HG02970 (cell line): Measurements from ENCODE around the gene C3orf22.

Experiments
- ATAC-seq: cut with Tn5 transposase; IDR thresholded peaks from one replicate; pipeline ENCODE4 v1.9.1; 2021; ENCODE audit warnings: mild to moderate bottlenecking, moderate library complexity, moderate number of reproducible peaks; ENCODE audit not compliant: unreplicated experiment, low FRiP score

Gene C3orf22

DNA sequence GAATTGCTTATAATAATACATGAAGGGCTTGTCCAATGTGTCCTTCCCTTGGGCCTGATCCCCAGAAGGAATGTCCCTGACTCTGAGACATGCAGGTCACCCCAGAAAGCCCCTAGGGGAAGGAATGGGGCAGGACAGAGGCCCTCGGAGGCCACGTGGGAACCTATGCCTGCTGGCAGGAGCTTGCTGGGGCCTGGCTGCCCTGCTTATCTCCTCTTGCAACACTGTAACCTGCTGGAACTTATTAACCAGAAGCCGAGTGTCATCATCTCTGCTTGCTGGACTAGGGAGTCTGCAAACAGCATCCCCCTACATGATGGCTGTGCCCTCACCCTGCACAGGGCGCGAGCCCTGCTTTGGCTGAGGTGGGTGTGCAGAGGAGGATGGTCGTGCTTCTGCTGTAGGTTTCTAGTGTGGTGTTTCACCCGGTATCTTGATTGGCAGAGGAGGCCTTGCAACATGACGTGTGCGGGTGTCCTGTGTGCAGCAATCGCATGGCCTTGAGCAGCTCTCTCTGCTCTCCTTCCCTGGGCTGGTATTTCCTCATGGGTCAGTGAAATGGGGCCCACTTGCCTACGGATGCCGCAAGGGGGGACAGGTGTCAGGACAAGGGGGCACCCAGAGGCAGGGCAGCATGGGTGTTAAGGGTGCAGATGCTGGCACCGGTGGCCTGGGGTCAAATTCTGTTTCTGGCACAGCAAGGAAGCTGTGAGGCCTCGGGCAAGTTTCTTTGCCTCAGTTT lies 29.8 kb downstream of the C3orf22 start:
- no peak for ATAC-seq

DNA sequence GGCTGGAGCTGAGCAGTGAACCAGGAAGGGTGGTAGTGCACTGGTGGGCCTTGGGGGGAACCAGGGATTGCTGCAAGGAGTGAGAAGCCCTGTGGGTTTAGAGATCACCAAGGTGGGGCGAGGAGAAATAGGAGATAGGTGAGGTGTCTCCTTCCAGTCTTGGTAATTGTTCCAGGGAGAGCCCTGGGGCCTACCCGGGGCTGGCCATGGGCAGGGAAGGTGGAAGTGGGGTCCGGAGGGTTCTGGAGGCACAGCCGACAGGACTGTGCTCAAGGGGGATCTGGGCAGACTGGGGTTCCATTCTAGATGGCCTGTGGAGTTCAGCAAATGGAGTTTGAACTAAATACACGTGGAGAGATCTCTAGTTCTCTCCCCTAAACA lies 30.3 kb downstream of the C3orf22 start:
- ATAC-seq = no peak

DNA sequence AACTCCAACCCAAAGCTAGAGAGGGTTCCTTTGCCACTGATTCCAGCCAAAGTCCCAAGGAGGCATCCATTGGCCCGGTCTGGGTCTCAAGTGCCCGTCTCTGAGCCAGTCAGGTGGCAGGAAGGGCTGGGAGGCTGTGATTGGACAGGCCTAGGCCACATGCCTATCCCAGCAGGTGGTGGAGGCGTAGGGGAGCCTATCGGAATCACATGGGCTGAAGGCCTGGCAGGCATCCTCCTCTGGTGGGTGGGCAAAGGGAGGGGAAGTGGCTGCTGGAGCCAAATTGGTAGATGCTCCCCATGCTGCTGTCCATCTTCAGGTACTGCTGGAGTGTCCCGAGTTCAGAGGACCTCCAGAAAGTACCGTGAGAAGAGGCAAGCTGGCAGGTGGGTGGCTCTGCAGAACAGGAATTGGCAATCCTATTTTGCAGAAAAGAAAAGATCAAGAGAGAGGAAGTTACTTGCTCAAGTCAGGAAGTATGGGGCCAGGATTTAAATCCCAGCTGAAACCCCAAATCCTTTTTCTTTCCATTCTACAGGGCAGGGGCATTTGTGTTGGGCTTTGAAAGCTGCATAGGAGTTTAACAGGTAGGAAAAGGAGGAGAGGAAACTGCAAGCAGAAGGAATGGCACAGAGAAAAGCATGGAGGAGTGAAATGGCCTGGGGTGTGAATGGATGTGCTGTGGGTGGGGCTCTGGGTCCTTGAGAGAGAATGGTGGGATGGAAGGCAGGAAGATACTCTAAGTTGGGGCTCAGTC lies 31.1 kb downstream of the C3orf22 start:
- ATAC-seq = no peak

DNA sequence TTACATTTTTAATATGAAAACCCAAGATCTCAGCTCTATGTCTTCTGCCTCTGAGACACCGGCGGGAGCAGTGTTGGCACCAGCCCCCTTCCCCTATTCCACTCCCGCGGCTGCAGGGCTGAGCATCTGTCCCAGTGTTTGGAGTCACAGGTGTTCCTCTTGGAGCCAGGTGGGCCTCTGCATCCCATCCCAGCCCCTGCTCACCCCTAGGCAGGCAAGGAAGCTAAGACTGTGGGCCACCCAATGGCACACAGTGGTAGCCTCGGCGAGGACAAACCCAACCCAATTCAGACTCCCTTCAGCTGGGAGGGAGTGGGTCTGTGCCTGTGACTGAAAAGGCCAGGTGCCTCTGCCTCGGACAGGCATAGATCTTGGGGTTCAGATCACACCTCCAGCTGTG lies 31.7 kb downstream of the C3orf22 start:
- no peak for ATAC-seq

DNA sequence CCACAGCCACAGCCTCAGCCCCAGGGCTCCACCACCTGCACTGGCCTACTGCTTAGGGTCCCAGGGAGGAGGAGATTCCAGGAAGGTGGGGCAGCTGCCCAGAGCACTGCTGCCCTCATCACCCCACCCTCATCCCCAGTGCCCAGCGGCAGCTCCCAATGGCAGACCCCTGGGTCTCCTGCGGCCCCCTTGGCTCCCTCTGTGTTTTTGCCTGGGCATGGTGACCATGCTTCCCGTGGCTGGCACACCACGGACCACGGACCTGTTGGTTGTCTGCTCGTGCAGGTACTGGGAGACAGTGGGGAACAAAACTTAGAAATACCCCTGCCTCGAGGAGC lies 32.1 kb downstream of the C3orf22 start:
- no peak for ATAC-seq

DNA sequence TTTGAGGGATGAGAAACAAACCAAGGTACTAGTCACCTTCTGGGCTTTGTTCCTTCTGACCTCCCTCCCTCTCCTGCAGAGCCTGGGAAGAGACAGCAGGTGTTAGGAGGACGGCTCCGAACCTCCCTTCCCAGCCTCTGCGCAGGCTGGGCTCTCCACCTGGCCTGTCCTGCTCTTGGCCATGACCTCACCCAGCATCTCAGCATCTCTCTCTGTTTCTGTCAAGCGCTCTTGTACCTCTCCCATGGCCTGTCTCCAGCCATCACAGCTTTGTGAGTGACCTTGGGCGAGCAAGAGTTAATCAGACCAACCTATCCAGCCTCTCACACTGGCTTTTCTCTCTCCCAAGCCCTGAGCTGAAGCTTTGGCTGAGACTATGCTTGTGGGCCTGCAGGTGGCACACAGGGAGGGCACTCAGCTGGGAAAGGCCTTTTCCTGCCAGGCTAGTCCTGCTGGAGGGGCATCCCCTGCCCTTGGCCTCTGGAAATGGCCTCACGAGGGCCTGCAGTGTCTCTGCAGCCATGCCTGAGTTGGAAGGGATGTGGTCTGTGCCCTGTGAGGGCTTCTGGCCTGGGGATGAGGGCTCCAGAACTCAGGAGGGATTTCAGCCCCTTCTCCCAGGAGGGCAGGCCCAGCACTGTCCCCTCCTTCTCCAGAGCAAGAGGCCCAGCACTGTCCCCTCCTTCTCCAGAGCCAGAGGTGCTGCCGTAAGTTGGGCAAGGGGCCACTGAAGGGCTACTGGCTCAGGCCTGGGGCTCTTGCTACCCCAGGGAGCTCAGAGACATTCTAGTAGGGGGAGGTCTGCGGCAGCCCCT lies 32.7 kb downstream of the C3orf22 start:
- ATAC-seq = no peak

DNA sequence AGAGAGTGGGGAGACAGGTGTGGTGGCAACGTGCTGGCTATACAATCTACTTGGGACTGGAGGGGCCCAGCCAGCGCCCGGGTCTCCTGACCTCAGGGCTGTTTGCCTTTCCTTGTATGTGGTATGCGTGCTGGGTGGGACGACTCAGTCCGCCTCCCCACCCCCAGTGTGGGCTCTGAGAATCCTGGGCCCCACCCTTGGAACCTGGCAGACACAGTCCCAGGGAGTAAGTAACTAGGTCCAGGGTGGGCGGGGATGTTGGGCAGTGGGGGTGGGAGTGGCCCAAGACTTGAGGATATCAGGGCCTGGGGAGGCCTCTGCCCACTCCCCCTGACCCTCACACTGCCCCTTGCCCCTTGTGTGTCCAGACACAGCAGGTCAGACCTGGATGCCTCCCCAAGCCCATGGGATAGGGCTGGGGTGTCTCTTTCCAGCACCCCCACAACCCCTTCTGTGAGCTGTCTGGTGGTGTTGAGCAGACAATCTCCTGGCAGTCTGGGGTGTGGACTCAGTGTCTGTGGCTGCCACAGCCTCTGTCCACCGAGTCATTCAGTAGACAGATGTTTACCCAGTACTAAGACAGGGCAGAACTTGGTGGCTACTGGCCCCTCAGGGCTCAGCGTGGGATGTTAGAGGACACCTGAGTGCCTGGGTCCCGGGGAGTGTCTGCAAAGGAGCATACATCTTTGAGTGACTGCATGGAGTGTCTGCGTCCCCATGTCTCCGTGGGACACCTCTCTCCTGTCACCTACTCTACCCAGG lies 33.5 kb downstream of the C3orf22 start:
- no peak for ATAC-seq

DNA sequence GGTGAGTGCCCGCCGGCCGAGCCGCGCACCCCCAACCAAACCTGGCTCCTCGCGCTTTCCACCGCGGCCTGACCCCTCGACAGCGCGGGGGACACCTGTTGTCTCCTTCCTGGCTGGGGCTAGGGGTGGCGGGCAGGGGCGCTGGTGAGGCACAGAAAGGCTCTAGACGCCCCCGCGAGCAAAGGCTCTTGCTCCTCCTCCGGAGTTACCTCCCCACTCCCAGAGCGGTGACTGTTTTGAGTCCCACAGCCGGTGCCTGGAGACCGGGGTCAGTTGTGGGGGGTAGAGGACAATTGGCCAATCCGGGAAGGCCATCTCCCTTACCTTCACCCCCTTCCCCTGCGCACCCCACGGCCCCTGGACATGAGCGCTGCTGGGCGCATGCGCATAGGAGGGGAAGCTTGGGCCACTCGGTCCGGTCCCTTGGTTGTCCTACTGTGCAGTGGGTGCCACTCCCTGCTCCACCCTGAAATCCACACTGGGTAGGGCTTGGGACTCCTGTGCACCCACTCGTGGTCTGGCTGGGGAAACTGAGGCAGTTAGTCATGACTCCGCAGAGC lies 34.2 kb downstream of the C3orf22 start:
- no peak for ATAC-seq

DNA sequence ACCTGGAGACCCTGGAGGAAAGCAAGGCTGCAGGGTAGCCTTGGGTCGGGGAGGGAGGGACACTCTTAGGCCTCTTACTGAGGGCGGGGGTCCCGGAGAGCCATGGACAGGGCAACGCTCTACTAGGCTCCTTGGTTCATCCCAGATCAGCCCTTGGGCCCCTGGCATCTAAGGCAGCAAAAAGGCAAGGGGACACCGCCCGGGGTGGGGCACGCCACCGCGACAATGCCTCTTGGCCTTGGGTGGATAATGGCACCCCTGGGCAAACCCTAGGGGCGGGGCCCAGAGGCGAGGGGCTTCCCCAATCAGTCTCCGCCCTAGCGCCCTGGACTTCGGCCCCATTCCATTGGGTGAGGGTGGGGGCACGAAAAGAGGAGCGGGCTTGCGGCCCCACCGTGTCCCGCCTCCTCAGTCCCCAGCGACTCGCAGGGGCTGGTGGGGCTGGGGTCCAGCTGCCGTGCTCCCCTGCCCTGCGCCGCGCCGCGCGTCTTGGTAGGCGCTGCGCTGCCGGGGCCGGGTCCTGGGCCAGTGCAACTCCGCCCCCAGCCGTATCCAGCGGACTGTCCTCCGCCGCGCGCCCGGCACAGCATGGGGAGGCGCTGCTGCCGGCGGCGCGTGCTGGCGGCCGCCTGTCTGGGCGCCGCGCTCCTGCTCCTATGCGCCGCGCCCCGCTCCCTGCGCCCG lies 34.8 kb downstream of the C3orf22 start, which contains the start of gene CHST13:
CHST13 (plus strand) TSS at position 411 of the 684 bp plus-strand sequence; CDS start at position 589, 178 bp downstream.
- no peak for ATAC-seq

DNA sequence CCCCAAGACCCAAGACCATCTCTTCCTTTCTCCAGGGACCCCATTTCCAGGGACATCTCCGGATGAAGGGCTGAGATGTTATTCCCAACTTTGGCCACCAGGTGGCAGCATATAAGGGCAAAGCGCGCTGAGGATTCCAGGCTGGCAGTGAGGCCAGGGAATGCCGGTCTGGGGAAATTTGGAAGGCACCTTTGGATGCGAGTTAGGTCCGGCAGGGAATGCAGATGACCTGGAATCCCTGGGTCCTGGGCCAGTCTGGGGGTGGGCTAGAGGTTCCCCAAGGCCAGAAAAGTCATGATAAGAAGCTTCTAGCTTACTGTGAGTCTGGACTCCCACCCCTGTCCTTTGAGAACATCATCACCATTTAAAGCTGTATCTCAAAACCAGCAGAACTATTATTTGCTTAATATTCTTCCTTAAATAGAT lies 36.4 kb downstream of the C3orf22 start:
- ATAC-seq = no peak

DNA sequence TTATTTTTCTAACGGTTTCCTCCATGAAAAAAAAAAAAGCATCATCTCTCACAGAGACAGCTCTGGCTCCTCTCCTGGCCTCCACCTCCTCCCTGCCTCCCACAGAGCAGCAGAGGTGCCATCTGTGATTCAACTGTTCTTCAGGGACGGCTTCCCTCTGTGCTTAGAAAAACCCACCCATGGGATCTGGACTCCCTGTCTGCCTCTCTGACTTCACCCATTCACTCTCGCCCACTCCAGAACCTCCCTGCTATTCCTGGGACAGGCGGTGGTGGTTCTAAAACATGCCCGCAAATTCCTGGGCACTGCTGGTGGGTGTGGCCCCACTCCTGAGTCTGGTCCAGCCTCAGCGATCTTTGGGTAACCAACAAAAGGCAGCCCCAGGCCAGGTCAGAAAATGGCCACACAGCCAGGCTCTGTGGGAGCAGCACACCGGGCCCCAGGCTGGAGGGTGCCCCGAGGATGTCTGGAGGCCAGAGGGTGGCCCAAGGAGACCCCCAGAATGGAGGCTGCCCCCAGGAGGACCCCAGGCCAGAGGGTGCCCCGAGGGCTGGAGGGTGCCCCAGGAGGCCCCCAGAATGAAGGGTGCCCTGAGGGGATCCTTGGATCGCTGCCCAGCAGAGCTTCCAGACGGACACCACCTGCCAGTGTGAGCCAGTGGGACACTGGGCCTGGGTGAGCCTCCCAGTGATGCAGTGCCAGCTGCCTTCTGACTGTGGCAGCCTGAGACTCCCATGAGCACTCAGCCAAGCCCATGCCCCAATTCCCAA lies 37.4 kb downstream of the C3orf22 start:
- no peak for ATAC-seq

DNA sequence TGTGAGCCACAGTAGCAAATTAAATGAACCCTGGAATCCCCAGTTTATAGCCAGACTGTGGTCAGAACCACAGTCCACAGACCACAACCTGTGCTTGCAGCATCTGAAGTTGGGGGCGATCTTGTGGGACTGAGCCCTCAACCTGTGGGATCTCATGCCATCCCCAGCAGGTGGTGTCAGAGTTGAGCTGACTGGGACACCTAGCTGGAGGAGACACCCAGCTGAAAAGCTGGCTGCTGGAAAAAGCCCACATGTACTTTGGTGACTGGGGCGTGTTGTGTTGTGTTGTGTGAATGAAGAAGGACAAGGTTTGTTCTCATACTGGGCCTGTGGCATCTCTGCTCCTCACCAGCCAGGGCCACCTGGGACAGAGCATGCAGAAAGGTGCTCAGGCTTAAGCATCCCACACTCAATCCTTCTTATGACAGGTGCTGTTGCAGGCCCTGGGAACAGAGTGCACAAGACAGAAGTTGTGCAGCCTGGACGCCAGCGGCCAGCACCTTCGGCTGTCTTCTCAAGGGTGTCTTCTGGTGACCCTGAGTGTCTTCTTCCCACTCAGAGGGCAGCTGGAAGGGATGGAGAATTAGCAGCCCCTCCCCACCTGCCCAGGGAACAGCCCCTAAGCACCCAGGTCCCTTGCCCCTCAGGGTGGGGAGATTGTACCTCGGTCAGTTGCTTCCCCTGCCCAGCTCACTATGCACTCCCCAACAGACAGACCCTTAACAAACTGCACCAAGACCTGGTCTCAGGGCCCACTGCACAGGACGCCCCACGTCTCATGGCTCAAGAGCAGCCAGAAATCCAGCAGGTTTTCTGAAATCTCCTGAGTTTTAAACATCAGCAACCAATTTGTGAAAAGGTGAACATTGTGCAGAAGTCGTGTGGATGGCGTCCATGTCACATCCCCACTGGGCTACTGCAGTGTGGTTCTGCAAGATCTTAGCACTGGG lies 39.0 kb downstream of the C3orf22 start:
- ATAC-seq = no peak

DNA sequence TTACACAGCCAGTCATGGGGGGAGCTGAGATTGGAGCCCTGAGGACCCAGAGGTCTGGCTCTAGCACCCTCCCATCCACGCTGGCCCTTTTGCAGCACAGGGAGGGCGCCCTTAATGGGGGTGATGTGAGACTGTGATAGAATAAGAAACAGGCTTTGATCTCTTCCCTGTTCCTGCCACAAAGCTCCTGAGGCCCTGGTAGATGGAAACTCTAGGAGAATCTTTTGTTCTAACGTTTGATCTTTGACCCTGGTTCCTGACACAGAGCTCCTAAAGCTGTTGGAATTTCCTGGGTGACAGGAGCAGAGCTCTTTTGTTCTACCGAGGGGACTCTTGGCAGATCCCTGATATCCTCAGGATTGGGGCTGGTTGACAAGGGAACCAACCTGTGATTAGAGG lies 40.0 kb downstream of the C3orf22 start:
- no peak for ATAC-seq

DNA sequence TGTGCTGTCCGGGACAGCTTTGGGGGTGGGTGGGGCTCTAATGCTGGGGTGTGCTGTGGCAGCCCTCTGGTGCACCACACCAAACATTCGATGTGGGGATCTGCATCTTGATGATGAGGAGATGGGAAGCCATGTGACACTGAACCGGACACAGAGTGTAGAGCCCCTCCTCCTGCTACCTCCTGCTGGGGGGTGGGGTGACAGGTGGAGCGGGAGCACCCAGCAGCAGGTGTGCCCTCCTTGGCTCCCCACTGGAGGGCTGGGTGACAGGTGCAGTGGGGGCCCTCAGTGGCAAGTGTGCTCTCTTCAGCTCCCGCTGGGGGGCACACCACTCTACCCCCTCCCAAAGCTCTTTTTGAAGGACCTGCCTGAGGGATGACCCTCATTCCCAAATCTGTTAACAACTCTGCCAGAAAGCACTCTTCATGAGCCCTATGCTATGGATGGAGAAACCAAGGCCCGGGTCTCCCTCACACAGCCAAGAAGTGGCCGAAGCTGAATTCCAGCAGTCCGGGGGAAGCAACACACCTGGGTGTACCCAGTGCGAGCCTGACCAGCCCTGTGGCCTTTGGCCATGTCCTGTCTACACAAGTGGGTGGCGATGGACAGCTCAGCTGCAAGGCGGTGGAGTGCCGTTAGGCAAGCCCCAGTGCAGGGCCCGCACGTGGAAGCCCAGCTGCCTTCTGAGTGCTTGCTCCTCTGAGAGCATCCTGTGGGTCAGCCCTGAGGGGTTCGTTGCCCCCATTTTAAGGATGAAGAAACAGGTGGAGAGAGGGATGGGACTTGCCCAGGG lies 40.5 kb downstream of the C3orf22 start:
- no peak for ATAC-seq

DNA sequence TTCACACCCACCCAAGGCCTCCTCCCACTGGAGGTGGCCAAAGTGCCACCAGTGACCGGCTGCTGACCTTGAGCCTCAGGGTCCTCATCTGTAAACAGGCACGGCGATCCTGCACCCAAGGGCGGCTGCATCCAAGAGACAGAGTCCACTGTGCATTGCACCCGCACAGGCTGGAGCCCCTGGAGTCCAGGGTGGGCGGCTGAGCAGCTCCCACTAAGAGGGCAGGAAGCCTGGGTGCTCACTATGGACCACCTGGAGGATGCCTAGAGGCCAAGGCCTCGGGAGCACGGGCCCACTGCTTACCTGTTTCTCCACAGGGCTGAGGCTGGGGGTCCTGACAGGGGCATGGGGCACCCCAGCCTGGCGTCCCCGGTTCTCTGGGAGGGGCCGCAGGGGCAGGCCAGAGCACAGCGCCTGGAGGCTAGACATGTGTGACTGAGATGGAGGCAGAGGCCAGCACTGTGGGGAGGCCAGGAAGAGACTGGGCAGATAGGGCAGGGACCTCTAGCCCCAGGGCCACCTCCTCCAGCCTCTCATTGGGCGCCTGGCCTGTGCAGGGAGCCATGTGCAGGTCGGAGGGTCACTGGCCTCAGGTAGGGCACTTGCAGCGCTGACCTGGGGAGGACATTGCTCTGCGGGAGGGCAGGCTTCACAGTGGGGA lies 41.3 kb downstream of the C3orf22 start, which contains the start of gene UROC1:
UROC1 (minus strand) TSS at position 483 of the 661 bp plus-strand sequence; CDS start at position 429, 54 bp downstream.
- no peak for ATAC-seq

DNA sequence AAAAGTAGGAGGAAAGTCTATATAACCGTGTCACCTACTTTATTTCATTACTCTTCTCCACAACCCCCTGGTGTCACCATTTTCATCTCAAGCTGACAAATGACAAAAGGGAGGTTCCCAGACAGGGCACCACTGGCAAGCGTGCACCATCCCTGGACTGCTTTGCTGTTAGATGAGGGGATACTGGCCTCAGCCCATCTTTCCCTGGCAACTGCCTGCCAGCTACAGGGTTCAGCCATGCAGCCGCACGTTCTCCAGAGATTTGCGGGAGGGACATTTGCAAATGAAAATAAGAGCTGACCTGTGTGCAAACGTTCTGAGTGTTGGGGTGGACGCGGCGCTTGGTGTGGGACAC lies 41.8 kb downstream of the C3orf22 start:
- no peak for ATAC-seq
